ENCODE data around the gene PAEP. TPM values are rescaled to one million over a fixed set of nuclear protein-coding genes. Genes with fewer than 3 reads are reported as not detected.
"Not testable (repeated sequence)": the region's sequence is repeated elsewhere in the genome, so short reads cannot be mapped to it uniquely, and the experiment has no call there.

PAEP gene
- total RNA-seq, 4 donors from 2014 or later: not detected

- H3K9me3 ChIP-seq: no peaks in the 10 kb centered on the region
- no peak overlapping the region for H3K4me3 ChIP-seq
- no peaks in the 10 kb centered on the region for H3K4me1 ChIP-seq
- H3K36me3 ChIP-seq: no peaks in the 10 kb centered on the region
- intact Hi-C loops (cut with DNase I; ENCODE audit: low total_unique reads): no loop called here
- DNase-seq: no peak
- H3K27ac ChIP-seq: no peak overlapping the region
- H3K27me3 ChIP-seq: no peaks in the 10 kb centered on the region
- TF ChIP-seq POLR2A (IDR thresholded peaks at IDR 0.05): no peak
- no peak for TF ChIP-seq CTCF (IDR thresholded peaks at IDR 0.05)
Observed at GRCh38 chr9:135524130-135524861, 37.3 kb upstream of the PAEP start.

GRCh38 chr9:135525241-135526088 lies 36.1 kb upstream of the PAEP start:
- Histone ChIP-seq H3K4me1 (no peaks in the 10 kb centered on the region), H3K27ac (no peak overlapping the region), H3K36me3 (no peaks in the 10 kb centered on the region), H3K9me3 (no peaks in the 10 kb centered on the region), H3K4me3 (no peak overlapping the region), H3K27me3 (no peaks in the 10 kb centered on the region)
- no peak for DNase-seq
- intact Hi-C loops (cut with DNase I; ENCODE audit: low total_unique reads): no loop called here
- TF ChIP-seq CTCF (IDR thresholded peaks at IDR 0.05) (no peak), POLR2A (IDR thresholded peaks at IDR 0.05) (no peak)

GRCh38 chr9:135526089-135526729 lies 35.3 kb upstream of the PAEP start:
- DNase-seq: no peak
- TF ChIP-seq CTCF (IDR thresholded peaks at IDR 0.05): no peak
- TF ChIP-seq POLR2A (IDR thresholded peaks at IDR 0.05): no peak
- no peaks in the 10 kb centered on the region for H3K9me3 ChIP-seq
- no peaks in the 10 kb centered on the region for H3K4me1 ChIP-seq
- intact Hi-C loops (cut with DNase I; ENCODE audit: low total_unique reads): no loop called here
- no peaks in the 10 kb centered on the region for H3K27me3 ChIP-seq
- H3K27ac ChIP-seq: no peak overlapping the region
- no peaks in the 10 kb centered on the region for H3K36me3 ChIP-seq
- H3K4me3 ChIP-seq: no peak overlapping the region

GRCh38 chr9:135526730-135527571 lies 34.6 kb upstream of the PAEP start:
- H3K27me3 ChIP-seq: no peaks in the 10 kb centered on the region
- no peaks in the 10 kb centered on the region for H3K4me1 ChIP-seq
- no peaks in the 10 kb centered on the region for H3K9me3 ChIP-seq
- no peak for DNase-seq
- intact Hi-C loops (cut with DNase I; ENCODE audit: low total_unique reads): no loop called here
- TF ChIP-seq CTCF (IDR thresholded peaks at IDR 0.05): no peak
- TF ChIP-seq POLR2A (IDR thresholded peaks at IDR 0.05): no peak
- no peak overlapping the region for H3K4me3 ChIP-seq
- H3K27ac ChIP-seq: no peak overlapping the region
- no peaks in the 10 kb centered on the region for H3K36me3 ChIP-seq

- DNase-seq; H3K4me1 ChIP-seq; H3K4me3 ChIP-seq; H3K36me3 ChIP-seq; intact Hi-C loops (cut with DNase I; ENCODE audit: low total_unique reads); H3K9me3 ChIP-seq; H3K27me3 ChIP-seq; H3K27ac ChIP-seq: not testable (repeated sequence)
Observed at GRCh38 chr9:135528842-135529435, 32.6 kb upstream of the PAEP start.

Measured in uterus (tissue), 4 donors.